Measurements from ENCODE around the gene SARS1.
A peak's percentile ranks its signal among the peaks of the same experiment; 100 is the strongest.
"Not testable (repeated sequence)": the region's sequence is repeated elsewhere in the genome, so short reads cannot be mapped to it uniquely, and the experiment has no call there.

SARS1 gene

DNA sequence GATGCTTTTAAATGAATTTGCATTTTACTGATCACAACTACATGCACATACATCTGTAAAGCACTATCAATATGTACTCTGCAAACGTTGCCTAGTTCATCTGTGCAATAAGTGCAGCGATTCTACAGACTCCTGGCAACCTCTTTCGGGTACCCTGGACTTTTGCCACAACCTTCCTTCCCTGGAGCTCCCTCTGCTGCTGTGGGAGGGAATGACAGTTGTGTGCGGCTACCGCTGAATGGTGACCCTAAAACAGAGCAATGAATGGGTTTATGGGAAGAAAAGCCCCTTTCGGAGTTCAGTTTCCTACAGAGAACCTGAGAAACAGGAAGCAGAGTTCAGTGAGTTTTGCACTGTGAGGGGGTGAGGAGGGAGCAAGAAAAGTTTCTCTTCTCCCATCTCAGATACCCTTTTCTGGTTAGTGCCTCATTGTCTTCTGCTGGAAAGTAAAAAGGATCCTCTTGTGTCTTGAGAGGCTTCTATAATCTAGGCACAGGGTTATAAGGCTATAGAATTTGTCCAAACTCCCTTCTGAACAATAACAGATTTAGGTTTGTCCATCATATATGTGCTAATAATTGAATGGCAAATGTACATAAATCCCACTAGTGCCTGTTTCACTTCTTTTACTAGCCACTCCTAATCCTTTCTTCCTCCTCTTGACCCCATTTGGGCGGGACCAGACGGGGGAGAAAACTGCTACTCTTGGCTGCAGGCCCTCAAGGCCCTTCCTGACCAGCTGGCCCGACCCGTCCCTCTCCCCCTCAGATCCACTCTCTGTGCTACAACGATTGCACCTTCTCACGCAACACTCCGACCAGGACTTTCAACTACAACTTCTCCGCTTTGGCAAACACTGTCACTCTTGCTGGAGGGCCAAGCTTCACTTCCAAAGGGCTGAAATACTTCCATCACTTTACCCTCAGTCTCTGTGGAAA lies 19.8 kb upstream of the SARS1 start:
- DNase-seq, result peak; percentile 87

DNA sequence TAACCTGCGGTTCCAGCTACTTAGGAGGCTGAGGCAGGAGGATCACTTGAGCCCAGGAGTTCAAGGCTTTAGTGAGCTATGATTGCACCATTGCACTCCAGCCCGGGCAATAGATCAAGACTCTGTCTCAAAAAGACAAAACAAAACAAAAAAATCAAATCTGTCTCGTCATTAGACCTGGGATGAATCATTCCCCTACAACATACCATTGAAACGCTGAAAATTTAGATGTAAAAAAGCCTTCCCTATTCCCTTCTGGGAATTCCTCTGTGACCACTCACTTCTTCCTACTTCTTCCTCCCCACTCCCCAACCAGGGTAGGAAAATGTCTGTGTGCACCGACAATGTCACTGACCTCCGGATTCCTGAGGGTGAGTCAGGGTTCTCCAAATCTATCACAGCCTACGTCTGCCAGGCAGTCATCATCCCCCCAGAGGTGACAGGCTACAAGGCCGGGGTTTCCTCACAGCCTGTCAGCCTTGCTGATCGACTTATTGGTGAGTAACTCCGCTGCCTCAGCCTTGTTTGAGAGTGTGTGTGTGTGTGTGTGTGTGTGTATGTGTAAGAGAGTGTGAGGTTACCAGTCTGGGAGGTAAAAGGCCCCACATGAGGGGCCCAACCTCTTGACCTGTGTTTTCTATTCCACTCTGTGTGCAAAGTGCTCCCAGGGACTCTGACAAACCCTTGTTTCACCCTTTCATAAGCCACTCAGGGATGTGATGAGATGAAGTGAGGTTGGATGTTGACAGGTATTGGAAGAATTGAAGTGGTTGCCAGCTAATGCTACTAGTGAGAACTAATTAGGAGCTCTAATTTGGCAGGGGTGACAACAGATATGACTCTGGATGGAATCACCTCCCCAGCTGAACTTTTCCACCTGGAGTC lies 16.3 kb upstream of the SARS1 start:
- DNase-seq, result peak; percentile 49

DNA sequence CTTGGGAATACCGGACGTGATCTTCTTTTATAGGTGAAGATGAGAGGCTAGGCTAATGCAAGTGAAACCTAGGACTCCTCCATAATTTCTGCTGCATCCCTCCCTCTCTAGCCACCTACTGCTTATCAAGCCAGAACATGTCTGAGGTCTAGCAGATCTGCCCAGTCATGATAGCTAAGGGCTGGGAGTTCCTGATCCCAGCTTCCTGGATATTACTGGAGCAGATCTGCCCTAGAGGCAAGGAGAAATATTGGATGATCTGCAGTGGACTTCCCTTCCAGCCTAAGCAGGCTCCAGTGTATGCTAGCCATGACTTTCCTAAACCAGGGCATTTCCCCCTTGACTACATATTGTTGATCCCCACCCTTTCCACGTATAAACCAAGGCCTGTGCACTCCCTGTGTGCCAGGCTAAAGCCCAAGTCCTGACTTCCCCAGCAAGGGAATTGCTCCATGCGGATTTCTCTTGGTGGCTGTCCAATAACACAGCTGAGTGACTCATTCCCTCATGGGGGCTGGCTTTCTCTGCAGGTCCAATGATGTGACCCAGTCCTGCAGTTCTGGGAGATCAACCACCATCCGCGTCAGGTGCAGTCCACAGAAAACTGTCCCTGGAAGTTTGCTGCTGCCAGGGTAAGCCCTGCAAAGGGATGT lies 15.5 kb upstream of the SARS1 start:
- DNase-seq, result no peak

DNA sequence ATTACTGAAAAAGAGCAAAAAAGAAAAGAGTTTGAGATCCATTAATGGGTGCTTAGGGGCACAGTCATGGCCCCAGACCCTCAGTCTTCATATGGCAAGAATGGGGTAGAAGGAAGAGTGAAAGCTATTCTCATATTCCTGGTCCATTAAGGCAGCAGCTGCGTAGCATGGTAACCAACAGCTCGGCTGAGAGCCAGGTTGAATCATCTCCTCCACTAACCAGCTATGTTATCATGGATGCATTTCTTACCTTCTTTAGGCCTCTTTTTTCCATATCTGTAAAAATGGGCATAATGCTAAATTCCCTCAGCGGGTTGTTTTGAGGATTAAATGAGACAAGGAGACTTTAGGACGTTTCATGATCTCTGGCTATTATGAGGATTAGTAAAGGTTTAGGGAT lies 15.0 kb upstream of the SARS1 start:
- no peak for DNase-seq

DNA sequence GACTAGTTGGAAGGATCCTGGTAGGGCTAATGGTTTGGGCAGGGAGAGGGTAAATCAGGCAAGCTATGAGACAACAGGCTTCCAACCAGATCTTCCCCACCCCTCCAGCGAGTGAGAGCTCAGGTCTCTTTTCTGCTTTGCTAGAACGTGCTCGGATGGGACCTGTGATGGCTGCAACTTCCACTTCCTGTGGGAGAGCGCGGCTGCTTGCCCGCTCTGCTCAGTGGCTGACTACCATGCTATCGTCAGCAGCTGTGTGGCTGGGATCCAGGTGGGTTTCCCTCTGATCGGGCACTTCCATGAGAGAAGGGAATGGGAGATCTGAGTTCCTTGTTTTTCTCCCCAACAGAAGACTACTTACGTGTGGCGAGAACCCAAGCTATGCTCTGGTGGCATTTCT lies 14.0 kb upstream of the SARS1 start:
- no peak for DNase-seq

DNA sequence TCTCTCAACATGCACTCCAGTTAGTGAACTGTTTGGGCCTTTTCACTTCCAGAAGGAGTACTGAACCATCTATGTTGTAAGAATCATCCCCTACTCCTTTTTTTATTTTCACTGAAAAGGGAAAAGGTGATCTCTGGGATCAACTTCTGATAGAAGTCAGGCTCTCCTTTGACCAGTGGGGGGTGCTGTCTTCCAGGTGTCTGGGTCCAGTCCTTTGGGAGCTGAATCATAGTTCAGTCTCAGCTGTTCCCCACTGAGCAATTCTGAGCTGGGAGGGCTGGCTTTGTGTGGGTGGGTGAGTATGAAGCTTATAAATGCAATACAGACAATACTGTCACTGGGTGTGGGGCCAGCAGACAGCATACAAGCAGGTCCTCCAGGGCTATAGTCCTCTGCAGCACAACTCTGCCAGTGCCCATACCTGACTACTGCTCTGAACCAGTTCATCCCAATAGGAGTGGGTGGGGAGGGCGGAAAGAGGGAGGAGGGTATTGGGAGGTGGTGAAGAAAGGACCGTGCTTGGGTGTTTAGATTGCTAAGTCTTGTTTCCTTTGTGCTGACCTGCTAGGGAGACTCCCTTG lies 12.5 kb upstream of the SARS1 start:
- DNase-seq, result peak; percentile 84

DNA sequence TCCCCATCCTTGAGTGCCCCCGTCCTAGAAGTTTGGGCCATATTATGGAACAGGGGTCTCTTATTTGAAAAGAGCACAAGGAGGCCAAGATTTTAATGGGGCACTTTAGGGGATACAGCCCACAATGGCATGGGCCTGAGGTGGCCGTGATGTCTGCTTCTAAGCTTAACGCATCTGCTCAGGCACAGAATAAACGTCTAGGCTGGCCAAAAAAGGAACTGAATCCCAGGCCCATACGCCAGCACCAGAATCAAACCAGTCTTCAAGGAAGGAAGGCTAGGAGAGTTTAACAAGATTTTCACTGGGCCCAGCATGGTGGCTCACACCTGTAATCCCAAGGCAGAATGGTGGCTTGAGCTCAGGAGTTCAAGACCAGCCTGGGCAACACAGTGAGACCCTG lies 9.2 kb upstream of the SARS1 start:
- DNase-seq, result no peak

DNA sequence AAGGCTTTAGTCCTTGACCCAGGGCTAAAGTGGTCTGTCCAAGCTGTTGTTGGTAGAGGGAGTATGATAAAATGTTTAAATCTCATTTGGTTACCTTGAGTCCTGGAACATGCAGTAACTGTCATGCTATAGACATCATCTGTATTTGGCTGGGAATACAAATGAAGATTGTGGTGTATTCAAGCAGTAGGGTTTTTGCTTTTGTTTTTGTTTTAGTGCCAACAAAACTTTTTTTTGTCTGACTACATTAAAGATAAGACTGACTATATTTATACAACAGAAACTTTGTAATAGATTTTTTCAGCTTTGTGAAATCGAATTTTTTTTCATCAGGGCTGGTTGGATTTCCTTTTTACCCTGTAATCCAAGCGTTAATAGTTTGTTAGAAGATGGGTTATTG lies 7.4 kb upstream of the SARS1 start:
- no peak for DNase-seq

DNA sequence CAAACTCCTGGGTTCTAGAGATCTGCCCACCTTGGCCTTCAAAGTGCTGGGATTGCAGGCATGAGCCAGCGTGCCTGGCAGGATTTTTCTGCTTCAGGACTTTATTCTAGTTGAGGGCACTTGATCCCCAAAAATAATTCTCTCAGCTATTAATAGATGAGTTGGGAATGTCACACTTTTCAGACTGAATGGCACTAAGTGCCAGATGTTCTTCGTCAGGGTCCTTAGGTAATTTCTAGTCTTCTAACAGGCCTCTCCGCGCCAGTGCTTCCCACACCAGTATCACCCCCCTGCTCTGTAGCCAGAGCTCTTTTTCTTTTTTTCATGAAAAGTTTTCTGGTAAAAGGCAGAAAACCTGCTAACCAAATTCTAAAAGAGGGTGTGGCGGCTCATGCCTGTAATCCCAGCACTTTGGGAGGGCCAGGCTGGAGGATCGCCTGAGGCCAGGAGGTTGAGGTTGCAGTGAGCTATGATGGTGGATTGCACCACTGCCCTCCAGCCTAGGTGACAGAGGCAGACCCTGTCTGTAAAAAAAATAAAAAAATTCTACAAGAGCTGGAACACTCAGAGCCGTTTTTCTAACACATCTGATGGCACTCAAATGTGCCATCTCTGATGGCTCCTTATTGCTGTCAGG lies 6.1 kb upstream of the SARS1 start:
- no peak for DNase-seq

DNA sequence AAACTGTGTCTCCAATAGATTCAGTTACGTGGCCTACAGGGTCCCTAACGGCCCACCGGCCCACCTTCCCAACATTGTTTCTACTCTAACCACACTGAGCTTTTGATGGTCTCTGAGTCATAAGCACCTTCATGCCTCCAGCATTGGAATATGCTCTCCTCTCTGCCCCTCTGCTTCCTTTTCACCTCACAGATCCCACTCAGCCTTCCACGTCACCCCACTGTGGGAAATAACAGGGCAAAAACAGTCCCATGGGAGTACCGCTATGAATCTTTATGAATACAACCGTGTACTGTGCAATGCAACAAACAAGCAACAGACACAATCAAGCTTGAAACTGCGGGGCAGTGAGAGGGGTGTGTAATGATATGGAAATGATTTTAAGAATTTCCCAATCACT lies 5.3 kb upstream of the SARS1 start:
- no peak for DNase-seq

DNA sequence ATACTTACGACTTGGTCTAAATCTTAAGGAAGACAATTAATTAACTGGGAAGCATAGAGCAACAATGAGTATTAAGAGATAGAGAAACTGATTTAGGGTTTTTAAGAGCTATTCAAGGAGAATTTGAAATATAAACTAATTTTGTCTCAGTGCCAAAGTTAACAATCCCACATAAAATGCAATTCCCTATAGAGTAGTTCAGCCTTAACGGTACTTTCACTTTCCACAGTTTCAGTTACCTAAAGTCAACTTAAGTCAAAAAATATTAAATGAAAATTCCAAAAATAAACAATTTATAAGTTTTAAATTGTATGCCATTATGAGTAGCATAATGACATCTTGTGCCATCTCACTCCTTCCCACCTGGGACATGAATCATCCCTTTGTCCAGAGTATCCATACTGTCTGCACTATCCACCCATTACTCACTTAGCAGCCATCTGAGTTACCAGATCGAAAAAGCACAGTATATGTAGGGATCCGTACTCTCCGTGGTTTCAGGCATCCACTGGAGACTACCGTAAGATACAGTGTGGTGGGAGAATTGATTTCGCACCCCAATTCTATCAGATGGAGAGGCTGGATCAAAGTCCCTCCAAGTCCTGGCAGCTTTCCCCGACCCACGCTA lies 4.8 kb upstream of the SARS1 start:
- no peak for DNase-seq

DNA sequence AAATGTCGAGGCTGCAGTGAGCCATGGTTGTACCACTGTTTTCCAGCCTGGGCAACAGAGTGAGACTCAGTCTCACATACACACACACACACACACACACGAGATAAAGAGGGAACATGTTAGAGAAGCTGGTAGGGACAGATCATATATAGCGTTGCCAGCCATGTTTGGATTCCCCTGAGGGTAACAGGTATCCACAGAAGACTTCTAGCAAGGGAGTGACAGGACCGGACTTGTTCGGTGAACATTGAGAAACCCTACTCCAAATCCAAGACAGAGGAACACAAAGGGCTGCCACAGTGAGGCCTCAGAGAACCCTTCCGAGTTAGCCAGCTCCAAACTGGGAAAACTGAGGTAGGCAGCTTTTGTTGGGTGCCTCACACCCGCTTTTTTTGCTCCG lies 3.7 kb upstream of the SARS1 start:
- no peak for DNase-seq

DNA sequence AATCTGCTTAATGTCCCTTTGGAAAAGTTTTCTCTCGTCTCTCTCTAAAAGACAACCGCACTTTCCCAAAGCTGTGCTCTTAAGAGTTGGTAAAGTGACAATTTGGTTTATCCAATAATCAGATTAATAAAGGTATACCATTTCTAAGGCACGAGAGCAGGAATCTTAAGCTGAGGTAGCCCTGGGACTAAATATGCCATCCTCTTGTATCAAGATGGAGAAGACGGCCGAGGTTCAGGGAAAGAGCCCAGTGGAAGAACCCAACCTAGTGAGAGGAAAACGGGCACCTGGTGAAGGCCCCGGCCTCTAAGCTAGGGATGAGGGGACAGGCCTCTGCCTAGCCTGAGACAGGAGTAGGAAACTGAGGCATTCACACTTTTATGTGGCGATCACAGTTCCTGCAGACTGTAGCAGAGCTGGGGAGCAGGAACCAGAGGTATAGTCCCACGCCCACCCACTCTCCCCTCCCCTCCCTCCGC lies 334 bp upstream of the SARS1 start:
- no peak for DNase-seq

DNA sequence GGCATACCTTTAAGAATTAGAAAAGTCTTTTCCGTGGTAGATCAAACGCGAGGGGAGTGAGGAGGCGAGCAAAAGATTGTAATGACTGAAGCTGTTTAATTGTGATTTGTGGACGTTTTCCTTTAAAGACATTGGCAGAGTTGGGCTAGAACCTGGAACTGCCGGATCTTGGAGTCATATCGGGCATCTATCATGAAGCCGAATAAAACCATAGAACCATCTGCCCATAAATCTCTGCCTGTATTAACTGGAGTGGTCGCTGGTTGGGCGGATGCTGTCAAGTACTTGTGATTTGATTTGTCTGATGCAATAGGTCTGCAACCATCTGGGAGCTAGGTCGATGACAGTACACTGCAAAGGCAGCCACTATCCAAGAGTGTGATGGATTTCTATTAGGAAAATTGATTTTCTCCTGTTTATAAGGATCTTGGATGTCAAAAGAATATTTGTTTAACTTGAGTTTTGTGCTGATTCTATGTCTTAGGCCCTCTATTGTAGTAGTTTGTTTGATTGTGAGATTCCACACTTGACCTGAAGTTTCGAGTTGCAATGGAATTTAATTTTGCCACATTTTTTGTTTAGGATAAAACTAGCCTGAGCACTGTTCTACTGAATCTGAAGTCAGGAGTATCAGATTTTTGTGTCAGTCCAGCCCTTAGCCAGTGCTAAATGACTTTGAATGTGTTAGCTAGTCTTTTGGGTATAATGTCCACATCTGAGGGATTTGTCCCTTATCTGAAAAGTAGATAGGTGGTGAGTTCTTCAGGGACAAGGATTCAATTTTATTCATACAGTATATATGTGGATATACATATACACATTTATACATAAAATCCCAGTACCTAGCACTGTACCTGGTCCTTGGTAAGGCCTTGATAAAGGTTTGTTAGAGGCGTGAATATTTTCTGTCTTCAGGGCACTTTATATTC lies 1.2 kb downstream of the SARS1 start:
- peak; percentile 66 for DNase-seq

DNA sequence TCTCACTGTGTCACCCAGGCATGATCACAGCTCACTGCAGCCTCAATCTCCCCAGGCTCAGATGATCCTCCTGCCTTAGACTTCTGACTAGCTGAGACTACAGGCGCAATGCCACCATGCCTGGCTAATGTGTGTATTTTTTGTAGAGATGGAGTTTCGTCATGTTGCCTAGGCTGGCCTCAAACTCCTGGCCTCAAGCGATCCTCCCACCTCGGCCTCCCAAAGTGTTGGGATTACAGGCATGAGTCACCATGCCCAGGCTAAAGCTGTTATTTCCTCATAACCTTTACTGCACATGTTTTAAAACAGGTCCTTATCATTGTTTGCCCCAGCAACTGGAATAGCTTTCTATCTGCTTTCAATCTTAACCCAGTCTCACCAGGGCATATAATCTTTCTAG lies 2.9 kb downstream of the SARS1 start:
- no peak for DNase-seq

DNA sequence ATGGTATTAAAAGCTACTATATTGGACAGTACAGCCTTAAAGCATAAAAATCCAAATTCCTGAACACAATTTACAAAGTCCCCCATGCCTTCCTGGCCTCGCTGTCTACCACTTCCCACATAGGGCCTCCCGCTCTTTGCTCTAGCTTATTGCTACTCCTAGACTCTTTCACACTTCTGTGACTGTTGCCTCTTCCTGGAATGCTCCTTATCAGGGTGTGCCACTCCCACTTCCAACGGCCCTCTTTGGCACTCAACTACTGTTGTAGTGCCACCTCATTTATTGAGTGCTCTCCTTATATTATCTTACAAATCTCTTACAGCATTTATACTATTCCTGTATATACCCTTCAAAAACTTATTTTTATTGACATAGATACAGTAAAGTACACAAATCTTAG lies 4.8 kb downstream of the SARS1 start:
- no peak for DNase-seq

DNA sequence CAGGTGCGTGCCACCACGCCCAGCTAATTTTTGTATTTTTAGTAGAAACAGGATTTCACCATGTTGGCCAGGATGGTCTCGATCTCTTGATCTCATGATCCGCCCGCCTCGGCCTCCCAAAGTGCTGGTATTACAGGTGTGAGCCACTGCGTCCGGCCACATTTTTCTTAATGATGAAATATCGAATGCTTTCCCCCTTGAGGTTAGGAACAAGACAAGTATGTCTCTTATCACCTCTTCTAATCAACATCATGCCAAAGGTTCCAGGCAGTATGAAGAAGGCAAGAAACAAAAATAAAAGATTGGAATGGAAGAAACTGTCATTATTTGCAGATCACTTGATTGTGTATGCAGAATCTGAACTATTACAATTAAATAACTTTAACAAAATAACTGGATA lies 7.5 kb downstream of the SARS1 start:
- not testable (repeated sequence) for DNase-seq

DNA sequence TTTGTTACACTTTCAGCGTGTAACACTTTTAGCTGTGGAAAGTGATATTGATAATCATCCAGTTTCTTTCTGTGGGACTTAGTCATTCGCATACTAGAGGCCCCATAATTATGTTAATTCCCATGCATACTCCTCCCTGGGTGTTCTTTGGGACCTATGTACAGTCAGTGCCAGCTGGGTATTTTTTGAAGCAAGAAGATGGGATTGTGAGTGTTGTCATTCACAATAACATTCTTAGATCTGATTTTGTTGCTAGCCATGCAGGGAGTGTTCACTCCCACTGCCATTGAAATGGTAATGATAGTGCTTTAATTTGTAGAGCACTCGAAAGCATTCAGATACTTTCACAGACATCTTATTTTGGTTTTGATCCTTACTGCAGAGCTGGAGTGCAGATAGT lies 11.6 kb downstream of the SARS1 start:
- DNase-seq, result no peak

DNA sequence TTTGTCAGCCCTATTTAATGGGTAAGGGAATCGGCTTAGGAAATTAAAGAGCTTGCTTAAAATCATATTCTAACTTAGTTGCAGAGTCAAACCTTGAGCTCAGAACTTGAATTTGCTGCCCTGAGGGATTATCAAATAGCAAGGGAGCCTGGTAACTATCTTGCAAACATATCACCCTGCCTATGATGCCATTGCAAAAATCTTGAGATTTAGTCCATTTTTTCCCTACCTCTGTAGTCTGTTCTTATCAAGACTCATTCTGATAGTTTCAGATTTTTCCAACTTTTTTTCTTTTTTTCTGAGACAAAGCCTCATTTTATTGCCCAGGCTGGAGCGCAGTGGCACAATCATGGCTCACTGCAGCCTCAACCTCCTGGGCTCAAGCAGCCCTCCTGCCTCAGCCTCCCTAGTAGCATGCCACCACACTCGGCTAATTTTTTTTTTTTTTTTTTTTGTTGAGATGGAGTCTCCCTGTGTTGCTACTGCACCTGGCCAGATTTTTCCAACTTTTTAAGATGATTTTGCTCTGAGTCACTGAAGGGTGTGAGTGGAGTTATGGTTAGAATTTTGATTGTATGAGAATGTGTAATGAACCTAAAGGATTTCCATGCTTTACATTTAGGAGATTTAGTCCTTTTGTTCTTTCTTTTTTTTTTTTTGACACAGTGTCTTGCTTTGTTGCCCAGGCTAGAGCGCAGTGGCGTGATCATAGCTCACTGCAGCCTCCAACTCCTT lies 12.2 kb downstream of the SARS1 start:
- DNase-seq, result no peak

DNA sequence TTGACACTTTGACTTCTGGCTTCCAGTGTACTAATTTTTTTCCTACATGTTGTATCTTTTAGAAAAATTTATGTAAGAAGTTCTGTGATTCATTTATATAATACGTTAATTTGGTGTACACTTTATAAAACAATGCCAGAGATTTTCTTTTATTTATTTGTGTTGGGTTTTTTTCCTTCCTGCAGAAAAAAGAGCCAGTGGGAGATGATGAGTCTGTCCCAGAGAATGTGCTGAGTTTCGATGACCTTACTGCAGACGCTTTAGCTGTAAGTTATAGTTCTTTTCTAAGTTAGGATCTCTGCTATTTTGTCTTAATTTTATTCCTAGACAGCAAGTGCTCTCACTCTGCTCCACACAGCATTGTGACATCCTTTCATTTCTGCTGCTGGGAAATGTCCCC lies 14.4 kb downstream of the SARS1 start:
- DNase-seq, result no peak

All from stimulated activated CD8-positive, alpha-beta memory T cell treated with anti-CD3 and anti-CD28 coated beads, Interleukin-4, amount 100 ng/mL, for 48 hours (primary cell).